A673 (cell line): ENCODE measurements around the gene CLCNKB. TPM values are rescaled to one million over a fixed set of nuclear protein-coding genes. Genes with fewer than 3 reads are reported as not detected.

Experiments
- BruUV-seq: library from RNA; stranded (reverse); fragments of 400-500 nt; replicated peaks from 2 replicates; lab custom pipeline; 2021; lab: Mats Ljungman, UMichigan
- CTCF ChIA-PET: fragments of 300-600 bp; sonication (Branson Sonifier 250); formaldehyde crosslinking; loops from one replicate; lab custom pipeline; 2022; ENCODE audit warnings: antibody characterized with exemption; lab: Charles Lee
- POLR2A ChIA-PET: fragments of 300-600 bp; sonication (Branson Sonifier 250); formaldehyde crosslinking; loops from one replicate; lab custom pipeline; 2022; ENCODE audit warnings: antibody characterized with exemption; ENCODE audit not compliant: low non-redundant PET; lab: Charles Lee
- DNase-seq: peaks from one replicate; pipeline ENCODE4 v3.0.0-alpha.2; 2015; ENCODE audit warnings: low spot score
- H3K27ac ChIP-seq: fragments of 200-600 bp; sonication (generic); 2 replicates; pipeline ENCODE4 v1.5.1; 2016; ENCODE audit warnings: mixed run types, low read depth, mild to moderate bottlenecking, mixed read lengths, antibody characterized with exemption, low read length; ENCODE audit not compliant: poor library complexity, severe bottlenecking
- H3K27me3 ChIP-seq: fragments of 200-600 bp; sonication (generic); replicated peaks from 2 replicates; pipeline ENCODE4 v1.6.1; 2017; ENCODE audit warnings: mixed run types, low read depth, mild to moderate bottlenecking, mixed read lengths, antibody characterized with exemption, low read length; ENCODE audit not compliant: insufficient read depth, poor library complexity
- H3K36me3 ChIP-seq: fragments of 200-600 bp; sonication (generic); 2 replicates; pipeline ENCODE4 v1.6.1; 2016; ENCODE audit warnings: mixed run types, mild to moderate bottlenecking, mixed read lengths, antibody characterized with exemption, low read length; ENCODE audit not compliant: insufficient read depth, poor library complexity, severe bottlenecking
- H3K4me1 ChIP-seq: fragments of 200-600 bp; sonication (generic); 2 replicates; pipeline ENCODE4 v1.6.1; 2017; ENCODE audit warnings: mixed run types, mild to moderate bottlenecking, mixed read lengths, antibody characterized with exemption, low read length; ENCODE audit not compliant: insufficient read depth, poor library complexity, severe bottlenecking
- H3K4me3 ChIP-seq: fragments of 200-600 bp; sonication (generic); 2 replicates; pipeline ENCODE4 v1.5.1; 2016; ENCODE audit warnings: low read depth, mixed run types, mild to moderate bottlenecking, mixed read lengths, low read length; ENCODE audit not compliant: poor library complexity, severe bottlenecking
- H3K9me3 ChIP-seq: fragments of 200-600 bp; sonication (generic); 2 replicates; pipeline ENCODE4 v1.6.1; 2016; ENCODE audit warnings: mixed run types, low read depth, mild to moderate bottlenecking, mixed read lengths, antibody characterized with exemption, low read length; ENCODE audit not compliant: poor library complexity, severe bottlenecking
- CTCF ChIP-seq: fragments of 300-800, 200-600 bp; sonication (generic); conservative IDR thresholded peaks from 2 replicates; pipeline ENCODE4 v1.5.1; 2017; ENCODE audit warnings: low read depth, mild to moderate bottlenecking, antibody characterized with exemption, low read length, moderate library complexity, mixed read lengths
- EZH2 ChIP-seq: fragments of 200-600 bp; sonication (generic); IDR thresholded peaks from 2 replicates; pipeline ENCODE4 v1.6.1; 2017; ENCODE audit warnings: borderline replicate concordance, low read depth, mild to moderate bottlenecking, mixed read lengths, antibody characterized with exemption, low read length; ENCODE audit not compliant: poor library complexity, severe bottlenecking
- intact Hi-C: fragments of 100-400 bp; cut with micrococcal nuclease; formaldehyde crosslinking; loops from one replicate; pipeline ENCODE4 v1.10.0; 2022; ENCODE audit not compliant: unreplicated experiment
- total RNA-seq: library from RNA; stranded (reverse); gene quantifications from 2 replicates; pipeline ENCODE4 v1.2.3, GENCODE V29; 2021

Gene CLCNKB
- total RNA-seq, 1 experiment from 2014 or later: 0.13 TPM

DNA sequence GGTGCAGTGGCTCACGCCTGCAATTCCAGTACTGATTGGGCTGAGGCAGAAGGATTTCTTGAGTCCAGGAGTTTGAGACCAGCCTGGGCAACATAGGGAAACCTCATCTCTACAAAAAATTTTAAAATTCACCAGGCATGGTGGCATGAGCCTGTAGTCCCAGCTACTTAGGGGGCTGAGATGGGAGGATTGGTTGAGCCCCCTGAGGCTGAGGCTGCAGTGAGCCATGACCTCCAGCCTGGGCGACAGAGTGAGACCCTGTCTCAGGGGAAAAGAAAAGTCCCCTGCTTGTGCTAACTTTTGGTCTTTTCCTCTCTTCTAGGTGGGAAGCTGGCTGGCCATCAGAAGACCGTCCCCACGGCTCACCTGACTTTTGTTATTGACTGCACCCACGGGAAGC is 38.0 kb upstream of the CLCNKB start:
- Histone ChIP-seq H3K4me3 (no peak overlapping the region), H3K9me3 (no peaks in the 10 kb centered on the region), H3K36me3 (no peaks in the 10 kb centered on the region), H3K27ac (no peak overlapping the region), H3K4me1 (no peaks in the 10 kb centered on the region), H3K27me3 (no peaks in the 10 kb centered on the region)
- POLR2A ChIA-PET: no interaction called here
- no TSS peak for BruUV-seq
- no peak for DNase-seq
- CTCF ChIA-PET: no interaction called here
- no peak for TF ChIP-seq EZH2
- TF ChIP-seq CTCF: no peak
- intact Hi-C loops: loop anchor here (5.0 kb wide), 1 partner anchor 357 kb away; no protein-coding TSS in a partner anchor

DNA sequence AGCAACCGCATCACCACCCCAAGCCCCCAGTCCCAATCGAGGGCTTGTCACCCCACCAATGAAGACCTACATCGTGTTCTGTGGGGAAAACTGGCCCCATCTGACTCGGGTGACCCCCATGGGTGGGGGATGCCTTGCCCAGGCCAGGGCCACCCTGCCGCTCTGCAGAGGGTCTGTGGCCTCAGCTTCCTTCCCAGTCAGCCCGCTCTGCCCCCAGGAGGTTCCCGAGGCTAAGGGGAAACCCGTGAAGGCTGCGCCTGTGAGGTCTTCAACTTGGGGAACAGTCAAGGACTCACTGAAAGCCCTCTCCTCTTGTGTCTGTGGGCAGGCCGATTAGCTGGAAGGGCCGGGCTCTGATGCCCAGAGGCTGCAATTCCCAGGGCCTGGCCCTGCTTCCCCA is 37.6 kb upstream of the CLCNKB start:
- intact Hi-C loops: loop anchor here (5.0 kb wide), 1 partner anchor 356 kb away; no protein-coding TSS in a partner anchor
- no peak for DNase-seq
- no TSS peak for BruUV-seq
- TF ChIP-seq EZH2: no peak
- TF ChIP-seq CTCF: no peak
- H3K9me3 ChIP-seq: no peaks in the 10 kb centered on the region
- no peaks in the 10 kb centered on the region for H3K4me1 ChIP-seq
- no peak overlapping the region for H3K27ac ChIP-seq
- no peaks in the 10 kb centered on the region for H3K27me3 ChIP-seq
- CTCF ChIA-PET: no interaction called here
- POLR2A ChIA-PET: no interaction called here
- H3K36me3 ChIP-seq: no peaks in the 10 kb centered on the region
- no peak overlapping the region for H3K4me3 ChIP-seq

- Histone ChIP-seq H3K4me3 (no peak overlapping the region), H3K9me3 (no peaks in the 10 kb centered on the region), H3K36me3 (no peaks in the 10 kb centered on the region), H3K27me3 (no peaks in the 10 kb centered on the region), H3K27ac (no peak overlapping the region), H3K4me1 (no peaks in the 10 kb centered on the region)
- TF ChIP-seq EZH2: no peak
- TF ChIP-seq CTCF: peak; percentile 42
- ChIA-PET POLR2A (no interaction called here), CTCF (interaction anchor here (0.6 kb wide), 1 partner anchor 287 kb away, joined by 4 read pairs; no protein-coding TSS in a partner anchor)
- peak; percentile 22 for DNase-seq
- intact Hi-C loops: loop anchor here (5.0 kb wide), 1 partner anchor 355 kb away; no protein-coding TSS in a partner anchor
- BruUV-seq: no TSS peak
Measured at GRCh38 chr1:16006552-16007485, 36.8 kb upstream of the CLCNKB start.
